Natural killer cell (primary cell): Measurements from ENCODE around the gene KDM5B. TPM values are rescaled to one million over a fixed set of nuclear protein-coding genes. Genes with fewer than 3 reads are reported as not detected.

Source experiments
- ATAC-seq, 3 donors: fragments of 150-1000 bp in 2 of 3; fragments of 200-7000 bp in 1 of 3; cut with Tn5 transposase; 1 replicate in 1 of 3; 2 replicates in 2 of 3; pipeline ENCODE4 v1.10.0; 2021; ENCODE audit warnings: mild to moderate bottlenecking in 2 of 3, moderate library complexity in 2 of 3
- DNase-seq, 2 donors: peaks; one replicate each; pipeline versions ENCODE4 v3.0.0 to v3.0.0-alpha.2; 2013 to 2021; ENCODE audit warnings: mixed read lengths in 1 of 2
- H3K27ac ChIP-seq: one replicate; pipeline ENCODE4 v1.5.1; 2013; ENCODE audit warnings: mild to moderate bottlenecking, low read length
- H3K27me3 ChIP-seq: one replicate; pipeline ENCODE4 v1.6.1; 2013; ENCODE audit warnings: low read length; ENCODE audit not compliant: control insufficient read depth, insufficient read depth
- H3K36me3 ChIP-seq: one replicate; pipeline ENCODE4 v1.6.1; 2013; ENCODE audit warnings: low read length; ENCODE audit not compliant: control insufficient read depth, insufficient read depth
- H3K4me1 ChIP-seq: one replicate; pipeline ENCODE4 v1.6.1; 2013; ENCODE audit warnings: low read length; ENCODE audit not compliant: control insufficient read depth, insufficient read depth
- H3K4me3 ChIP-seq: one replicate; pipeline ENCODE4 v1.5.1; 2013; ENCODE audit warnings: low read length
- H3K9me3 ChIP-seq: one replicate; pipeline ENCODE4 v1.6.1; 2013; ENCODE audit warnings: low read length; ENCODE audit not compliant: control insufficient read depth, insufficient read depth
- H3K27ac Mint-ChIP-seq, 2 donors: one replicate each; pipeline ENCODE4 v1.8.0; 2022; ENCODE audit warnings: mild to moderate bottlenecking in 2 of 2, mixed read lengths in 2 of 2, moderate library complexity in 1 of 2
- H3K27me3 Mint-ChIP-seq, 2 donors: one replicate each; pipeline ENCODE4 v1.8.0; 2022; ENCODE audit warnings: low read depth in 2 of 2, mixed read lengths in 2 of 2
- H3K36me3 Mint-ChIP-seq: one replicate; pipeline ENCODE4 v1.8.0; 2022; ENCODE audit warnings: mixed read lengths
- H3K4me1 Mint-ChIP-seq, 2 donors: one replicate each; pipeline ENCODE4 v1.8.0; 2022; ENCODE audit warnings: mixed read lengths in 2 of 2
- H3K4me3 Mint-ChIP-seq: one replicate; pipeline ENCODE4 v1.8.0; 2022; ENCODE audit warnings: mild to moderate bottlenecking, moderate library complexity, mixed read lengths
- H3K9me3 Mint-ChIP-seq, 2 donors: one replicate each; pipeline ENCODE4 v1.8.0; 2022; ENCODE audit warnings: mixed read lengths in 2 of 2
- WGBS: methylation state at CpG from one replicate; pipeline ENCODE4 v1.1.7; 2013; ENCODE audit warnings: missing lambda C conversion rate; ENCODE audit not compliant: insufficient coverage; 5-methylcytosine and 5-hydroxymethylcytosine counted together
- intact Hi-C: fragments of 100-400 bp; cut with micrococcal nuclease; formaldehyde crosslinking; loops from one replicate; pipeline ENCODE4 v1.14.2; 2022
- total RNA-seq, 4 donors: library from RNA; stranded (reverse); fragments of 120-200 nt in 1 of 4; gene quantifications; one replicate each; pipeline versions ENCODE4 v1.2.3 to v1.2.4, GENCODE V29; 2013 to 2022
- TF ChIP-seq, protein P1 (sequence below): fragments of 200-600 bp; IDR thresholded peaks from one replicate; pipeline ENCODE4 v1.8.0; 2022; ENCODE audit warnings: antibody characterized with exemption

Gene KDM5B
- total RNA-seq, 3 donors from 2014 or later (not counting 1 experiment from before 2014, with no cell fraction given): 107 to 121 (median 108) TPM

DNA sequence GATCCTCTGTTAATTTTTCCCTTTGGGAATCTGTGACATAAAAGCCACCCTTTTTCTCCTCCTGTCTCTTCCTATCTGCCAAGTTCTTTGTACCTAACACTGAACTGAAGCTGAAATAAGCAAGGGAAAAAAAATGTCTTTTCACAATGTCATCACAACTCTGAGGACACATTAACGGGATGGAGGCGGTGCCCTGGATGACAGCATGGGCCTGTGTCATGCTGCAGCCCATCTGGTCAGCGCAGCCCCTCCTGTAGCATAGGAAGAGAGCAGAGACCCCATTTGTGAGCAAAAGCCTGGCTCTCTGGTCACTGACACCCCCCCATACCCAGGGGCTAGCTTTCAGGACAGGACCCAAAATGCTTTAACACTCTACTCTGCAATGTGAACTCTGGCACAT, 120.4 kb downstream of the KDM5B start:
- intact Hi-C loops: no loop called here
- Mint-ChIP-seq H3K4me1 (no peaks in the 10 kb centered on the region), H3K4me3 (no peak overlapping the region), H3K36me3 (no peaks in the 10 kb centered on the region), H3K27me3 (peaks cover 34 to 55% of the 10 kb centered on the region in 2 donors), H3K9me3 (no peaks in the 10 kb centered on the region), H3K27ac (no peak overlapping the region)
- Histone ChIP-seq H3K4me1 (no peaks in the 10 kb centered on the region), H3K27ac (no peak overlapping the region), H3K4me3 (no peak overlapping the region), H3K36me3 (no peaks in the 10 kb centered on the region), H3K27me3 (no peaks in the 10 kb centered on the region), H3K9me3 (no peaks in the 10 kb centered on the region)
- no peak for DNase-seq
- 85% methylated on average over 3 of the region's 3 CpGs for WGBS
- TF ChIP-seq, protein P1, sequence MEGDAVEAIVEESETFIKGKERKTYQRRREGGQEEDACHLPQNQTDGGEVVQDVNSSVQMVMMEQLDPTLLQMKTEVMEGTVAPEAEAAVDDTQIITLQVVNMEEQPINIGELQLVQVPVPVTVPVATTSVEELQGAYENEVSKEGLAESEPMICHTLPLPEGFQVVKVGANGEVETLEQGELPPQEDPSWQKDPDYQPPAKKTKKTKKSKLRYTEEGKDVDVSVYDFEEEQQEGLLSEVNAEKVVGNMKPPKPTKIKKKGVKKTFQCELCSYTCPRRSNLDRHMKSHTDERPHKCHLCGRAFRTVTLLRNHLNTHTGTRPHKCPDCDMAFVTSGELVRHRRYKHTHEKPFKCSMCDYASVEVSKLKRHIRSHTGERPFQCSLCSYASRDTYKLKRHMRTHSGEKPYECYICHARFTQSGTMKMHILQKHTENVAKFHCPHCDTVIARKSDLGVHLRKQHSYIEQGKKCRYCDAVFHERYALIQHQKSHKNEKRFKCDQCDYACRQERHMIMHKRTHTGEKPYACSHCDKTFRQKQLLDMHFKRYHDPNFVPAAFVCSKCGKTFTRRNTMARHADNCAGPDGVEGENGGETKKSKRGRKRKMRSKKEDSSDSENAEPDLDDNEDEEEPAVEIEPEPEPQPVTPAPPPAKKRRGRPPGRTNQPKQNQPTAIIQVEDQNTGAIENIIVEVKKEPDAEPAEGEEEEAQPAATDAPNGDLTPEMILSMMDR: no peak
- ATAC-seq: no peak

DNA sequence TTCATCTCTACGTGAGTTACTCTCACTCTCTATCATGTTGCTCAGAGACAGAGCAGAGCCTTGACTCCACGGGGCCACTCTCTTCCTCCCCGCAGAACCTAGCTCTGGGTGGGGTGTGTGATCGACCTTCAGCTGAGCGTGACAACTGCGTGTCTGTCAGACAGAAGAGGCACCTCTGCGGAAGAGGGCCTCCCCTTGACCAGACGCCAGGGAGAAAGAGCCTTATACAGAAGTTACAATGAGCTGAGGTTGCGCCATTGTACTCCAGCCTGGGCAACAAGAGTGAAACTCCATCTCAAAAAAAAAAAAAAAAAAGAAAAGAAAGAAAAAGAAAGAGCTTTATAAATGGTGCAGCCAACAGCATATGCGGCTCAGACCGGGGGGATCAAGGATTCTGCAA, 120.9 kb downstream of the KDM5B start:
- intact Hi-C loops: no loop called here
- H3K36me3 ChIP-seq: no peaks in the 10 kb centered on the region
- no peak overlapping the region for H3K27ac ChIP-seq
- Mint-ChIP-seq H3K4me1 (no peaks in the 10 kb centered on the region), H3K4me3 (no peak overlapping the region), H3K36me3 (no peaks in the 10 kb centered on the region), H3K27ac (no peak overlapping the region), H3K9me3 (no peaks in the 10 kb centered on the region), H3K27me3 (peaks cover 39 to 59% of the 10 kb centered on the region in 2 donors)
- no peaks in the 10 kb centered on the region for H3K27me3 ChIP-seq
- no peaks in the 10 kb centered on the region for H3K4me1 ChIP-seq
- no peaks in the 10 kb centered on the region for H3K9me3 ChIP-seq
- no peak for ATAC-seq
- no peak for DNase-seq
- TF ChIP-seq, protein P1: no peak
- WGBS: 81% methylated on average over 10 of the region's 11 CpGs
- no peak overlapping the region for H3K4me3 ChIP-seq

DNA sequence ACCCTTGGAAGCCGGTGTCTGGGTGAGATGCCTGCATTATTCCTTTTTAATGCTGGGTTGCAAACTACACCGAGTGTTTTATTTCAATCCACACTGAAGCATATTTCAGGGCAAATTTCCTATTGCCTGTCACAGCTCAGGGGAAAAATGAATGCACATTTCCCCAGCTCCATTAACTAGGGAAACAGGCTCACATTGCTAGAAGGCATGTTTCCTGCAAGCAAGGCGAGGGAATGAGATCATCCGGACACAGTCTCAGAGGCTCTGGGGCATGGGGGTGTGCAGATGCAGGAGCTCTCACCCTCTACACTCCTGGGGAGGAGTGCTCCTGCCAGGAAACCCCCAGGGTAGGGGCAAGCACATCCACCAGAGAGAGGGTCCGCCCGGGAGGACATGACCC, 122.6 kb downstream of the KDM5B start:
- no peak for DNase-seq
- H3K4me1 Mint-ChIP-seq: no peaks in the 10 kb centered on the region
- H3K27ac Mint-ChIP-seq: no peak overlapping the region
- TF ChIP-seq, protein P1: no peak
- no peaks in the 10 kb centered on the region for H3K36me3 Mint-ChIP-seq
- no peaks in the 10 kb centered on the region for H3K27me3 ChIP-seq
- WGBS: 80% methylated on average over 5 of the region's 6 CpGs
- intact Hi-C loops: no loop called here
- no peak overlapping the region for H3K4me3 ChIP-seq
- no peaks in the 10 kb centered on the region for H3K36me3 ChIP-seq
- H3K4me1 ChIP-seq: no peaks in the 10 kb centered on the region
- peaks cover 38 to 65% of the 10 kb centered on the region in 2 donors for H3K27me3 Mint-ChIP-seq
- ATAC-seq: no peak
- H3K27ac ChIP-seq: no peak overlapping the region
- H3K9me3 Mint-ChIP-seq: no peaks in the 10 kb centered on the region
- no peaks in the 10 kb centered on the region for H3K9me3 ChIP-seq
- no peak overlapping the region for H3K4me3 Mint-ChIP-seq

GRCh38 chr1:202684716-202685115, 123.5 kb downstream of the KDM5B start:
- ATAC-seq (no peak), DNase-seq (no peak)
- WGBS: 65% methylated on average over 2 of the region's 2 CpGs
- intact Hi-C loops: no loop called here
- no peak overlapping the region for H3K27ac Mint-ChIP-seq
- TF ChIP-seq, protein P1: no peak
- Histone ChIP-seq H3K4me3 (no peak overlapping the region), H3K36me3 (no peaks in the 10 kb centered on the region), H3K4me1 (no peaks in the 10 kb centered on the region), H3K27me3 (no peaks in the 10 kb centered on the region), H3K27ac (no peak overlapping the region), H3K9me3 (no peaks in the 10 kb centered on the region)
- H3K4me3 Mint-ChIP-seq: no peak overlapping the region
- no peaks in the 10 kb centered on the region for H3K4me1 Mint-ChIP-seq
- H3K27me3 Mint-ChIP-seq: peaks cover 35 to 69% of the 10 kb centered on the region in 2 donors
- no peaks in the 10 kb centered on the region for H3K36me3 Mint-ChIP-seq
- no peaks in the 10 kb centered on the region for H3K9me3 Mint-ChIP-seq
